HG03025 (cell line): Measurements from ENCODE around the gene OVAAL.
"Not testable (repeated sequence)": the region's sequence is repeated elsewhere in the genome, so short reads cannot be mapped to it uniquely, and the experiment has no call there.

Experiments
- ATAC-seq: cut with Tn5 transposase; IDR thresholded peaks from one replicate; pipeline ENCODE4 v1.9.1; 2021; ENCODE audit warnings: mild to moderate bottlenecking, moderate library complexity; ENCODE audit not compliant: unreplicated experiment, low FRiP score

The OVAAL gene

DNA sequence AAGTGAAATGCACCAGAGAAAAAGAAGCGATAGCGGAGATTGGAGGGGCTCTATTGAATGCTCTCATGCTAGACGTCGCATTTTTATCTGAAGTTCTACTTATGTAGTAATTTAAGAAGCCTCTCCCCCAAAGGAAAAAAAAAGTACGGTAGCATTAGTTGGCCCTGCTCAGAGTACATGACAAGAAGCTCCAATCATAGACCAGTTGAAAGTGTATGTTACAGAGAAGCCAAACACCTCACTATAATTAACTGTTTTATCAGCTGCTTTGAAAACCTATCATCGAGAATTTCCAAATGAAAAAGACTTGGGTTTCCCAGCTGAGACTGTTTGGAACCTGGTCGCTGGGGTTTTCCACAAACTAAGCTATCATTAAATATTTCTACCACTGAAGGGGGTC lies 19.6 kb upstream of the OVAAL start:
- ATAC-seq = no peak

DNA sequence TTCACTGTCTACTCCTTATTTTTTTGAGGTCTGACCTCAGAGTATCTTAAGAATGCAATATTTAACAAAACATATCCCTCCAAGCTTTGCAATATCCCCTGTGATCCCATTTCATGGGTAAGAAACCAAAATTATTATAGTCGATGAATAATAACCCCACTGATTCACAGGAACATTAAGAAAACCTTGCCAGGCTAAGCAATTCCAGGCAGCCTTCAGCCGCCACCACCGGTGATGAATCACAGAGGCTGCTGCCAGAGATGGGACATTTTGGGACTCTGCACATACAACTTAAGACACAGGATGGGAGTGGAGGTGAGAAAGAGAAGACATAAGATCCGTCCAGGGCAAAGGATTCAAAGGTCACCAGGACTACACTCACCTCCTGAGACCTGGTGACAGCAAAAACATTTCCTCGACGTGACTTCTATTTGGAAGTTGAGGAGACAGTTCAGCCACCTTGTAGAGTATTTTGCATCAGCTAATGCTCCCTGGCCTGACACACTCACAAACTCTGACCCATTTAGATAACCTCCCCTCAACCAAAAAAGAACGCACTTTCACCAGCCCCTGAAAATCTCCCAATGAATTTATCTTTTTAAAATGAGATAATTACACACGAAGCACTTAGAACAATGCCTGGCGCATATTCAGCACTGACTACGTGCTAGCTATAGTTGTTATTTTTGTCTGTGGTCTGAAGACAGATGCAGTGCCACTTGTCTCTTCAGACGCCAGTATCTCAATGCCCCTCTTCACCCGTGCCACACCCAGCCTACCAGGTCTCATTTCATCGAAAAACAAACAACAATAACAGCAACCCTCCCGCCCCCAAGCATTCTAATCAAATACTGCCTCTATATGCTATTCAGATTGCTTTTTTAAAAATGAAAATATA lies 17.8 kb upstream of the OVAAL start:
- ATAC-seq = no peak

DNA sequence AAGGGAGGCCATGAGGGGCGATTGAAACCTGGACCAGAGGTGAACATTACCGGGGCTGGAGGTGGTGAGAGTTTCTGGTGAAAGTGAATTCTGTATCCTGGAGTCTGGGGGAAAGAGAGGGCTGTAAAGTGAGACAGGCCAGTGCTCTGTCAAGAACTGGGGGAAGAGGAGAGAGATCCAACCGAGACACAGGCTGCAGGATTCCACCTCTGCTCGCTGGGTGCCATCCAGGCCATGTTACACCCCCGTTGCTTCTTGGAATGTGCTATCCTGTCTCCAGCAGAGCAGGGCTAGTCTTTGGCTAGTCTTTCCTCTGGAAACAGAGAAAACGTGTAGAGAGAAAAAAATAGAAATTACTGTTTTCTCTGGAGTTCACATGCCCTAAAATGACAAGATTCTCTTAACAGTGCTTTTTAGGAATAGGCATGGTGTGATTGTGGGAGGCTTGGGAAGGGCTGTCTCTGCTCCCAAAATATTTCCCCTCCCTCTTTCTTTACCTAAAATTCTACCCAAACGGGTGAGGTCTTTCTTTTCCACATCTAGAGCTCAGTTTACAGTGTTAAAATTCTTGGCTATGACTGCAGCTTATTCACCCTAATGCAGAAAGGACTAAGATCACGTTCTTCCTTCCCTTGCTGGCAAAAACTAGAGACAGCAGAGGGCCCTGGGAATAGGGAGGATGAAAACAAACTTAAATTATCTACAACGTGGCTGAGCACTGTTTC lies 16.5 kb upstream of the OVAAL start:
- ATAC-seq = no peak

- no peak for ATAC-seq
Observed at GRCh38 chr1:180542838-180543145, 16.0 kb upstream of the OVAAL start.

GRCh38 chr1:180544050-180544449 lies 14.7 kb upstream of the OVAAL start:
- ATAC-seq = no peak

- ATAC-seq = no peak
Observed at GRCh38 chr1:180545991-180546390, 12.8 kb upstream of the OVAAL start.

DNA sequence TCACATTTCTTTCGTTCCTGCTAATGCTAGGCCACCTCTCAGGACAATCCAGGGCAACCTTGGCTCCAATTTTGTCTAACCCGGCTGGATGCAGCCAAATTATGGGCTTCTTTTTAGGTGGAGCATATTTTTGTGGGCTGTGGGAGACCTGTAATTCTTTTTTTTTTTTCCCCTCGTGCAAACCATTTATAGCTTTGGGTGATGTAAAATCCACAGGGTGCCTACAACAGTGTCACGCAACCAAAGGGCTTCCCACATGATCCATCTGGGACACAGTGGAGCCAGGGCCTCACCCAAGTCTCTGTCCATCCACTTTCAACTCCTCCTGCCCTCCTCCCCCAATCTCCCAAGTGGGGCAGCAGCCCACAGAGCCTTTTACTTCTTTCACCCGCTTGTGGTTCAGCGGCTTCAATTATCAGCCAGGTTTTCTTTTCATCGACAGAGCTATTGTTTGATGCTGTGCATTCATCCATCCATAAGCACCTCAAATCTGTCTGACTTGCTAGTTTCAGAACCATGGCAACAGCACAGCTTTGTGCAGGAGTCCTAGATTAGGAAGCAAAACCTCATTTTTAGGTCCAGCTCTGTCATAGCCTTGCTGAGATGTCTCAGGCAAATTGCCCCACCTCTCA lies 10.0 kb upstream of the OVAAL start:
- no peak for ATAC-seq

GRCh38 chr1:180549770-180550169 lies 9.0 kb upstream of the OVAAL start:
- ATAC-seq = not testable (repeated sequence)

GRCh38 chr1:180550241-180550640 lies 8.5 kb upstream of the OVAAL start:
- no peak for ATAC-seq

DNA sequence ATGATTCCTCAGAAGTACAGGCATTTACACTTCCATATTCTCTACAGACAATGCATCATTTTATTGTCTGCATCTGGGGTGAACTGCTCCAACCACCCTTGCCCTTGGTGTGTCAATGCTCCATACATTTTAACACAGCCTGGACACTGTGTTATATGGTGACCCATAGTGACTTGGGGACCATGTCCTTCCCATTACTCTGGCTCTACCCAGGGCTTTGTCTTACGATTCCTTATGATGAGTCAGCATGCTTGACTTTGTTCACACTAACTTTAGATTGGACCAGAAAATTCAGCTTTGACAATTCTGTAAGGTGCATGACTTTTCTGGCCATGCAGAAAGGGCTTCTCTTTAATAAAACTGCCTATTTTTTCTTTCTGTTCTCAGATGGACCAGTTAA lies 6.8 kb upstream of the OVAAL start:
- ATAC-seq = no peak

DNA sequence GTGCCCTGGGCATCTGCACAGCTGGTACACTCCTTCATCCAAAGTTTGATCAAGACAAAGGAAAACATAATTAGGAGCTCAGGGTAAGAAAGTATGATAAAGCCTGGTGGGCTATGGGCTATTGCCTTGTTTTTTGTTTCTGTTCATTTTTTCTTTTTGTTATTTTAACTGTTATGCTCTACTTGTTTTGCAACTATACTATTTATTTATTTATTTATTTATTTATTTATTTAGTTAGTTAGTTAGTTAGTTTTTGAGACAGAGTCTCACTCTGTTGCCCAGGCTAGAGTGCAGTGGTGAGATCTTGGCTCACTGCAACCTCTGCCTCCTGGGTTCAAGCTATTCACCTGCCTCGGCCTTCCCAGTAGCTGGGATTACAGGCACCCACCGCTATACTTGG lies 5.7 kb upstream of the OVAAL start:
- not testable (repeated sequence) for ATAC-seq

DNA sequence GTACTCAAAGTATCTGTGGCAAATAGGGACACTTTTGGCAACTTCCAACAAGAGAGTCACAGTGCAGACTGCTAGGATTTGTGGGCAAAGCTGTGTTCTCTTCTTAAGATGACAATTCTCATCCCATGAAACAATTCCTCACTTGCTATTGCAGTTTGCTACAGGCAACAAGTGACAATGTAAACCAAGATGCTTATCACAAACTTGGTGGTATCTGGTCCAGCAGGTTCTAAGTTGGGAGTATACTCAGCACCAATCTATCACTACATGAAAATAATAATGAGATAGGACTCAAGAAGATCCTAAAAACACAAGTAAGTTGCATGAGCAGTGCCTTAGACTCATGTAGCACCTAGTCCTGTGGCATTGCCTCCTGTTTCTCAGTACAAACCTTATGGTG lies 3.4 kb upstream of the OVAAL start:
- no peak for ATAC-seq

DNA sequence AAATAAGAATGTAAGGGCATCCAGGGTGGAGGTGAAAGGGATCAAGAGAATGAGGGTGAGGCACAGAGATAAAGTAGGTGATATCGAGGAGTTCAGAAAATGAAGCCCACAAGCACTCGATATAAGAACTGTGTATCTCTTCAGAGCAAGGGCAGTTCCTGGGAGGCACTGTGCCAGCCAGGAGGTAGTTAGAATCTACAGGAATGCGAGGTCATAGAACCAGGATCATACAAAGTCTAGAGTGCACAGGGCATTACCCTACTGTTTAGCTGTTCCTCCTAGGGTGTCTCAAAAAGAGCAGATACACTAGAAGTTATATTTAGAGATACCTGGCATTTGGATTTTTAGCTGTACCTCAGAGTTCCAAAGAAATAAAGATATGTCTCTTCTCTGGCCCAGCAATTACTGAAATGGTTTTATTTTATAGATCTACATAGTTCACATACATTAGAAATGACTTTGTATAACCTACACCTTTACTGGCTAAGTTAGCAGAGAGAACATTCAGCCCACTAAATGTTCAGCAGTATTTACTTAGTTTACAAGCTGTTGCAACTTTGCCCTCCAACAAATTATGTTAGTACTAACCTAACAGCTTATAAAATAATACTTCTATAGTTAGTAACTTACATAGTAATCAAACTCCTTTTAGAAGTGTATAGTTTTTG lies 1.6 kb downstream of the OVAAL start:
- no peak for ATAC-seq

DNA sequence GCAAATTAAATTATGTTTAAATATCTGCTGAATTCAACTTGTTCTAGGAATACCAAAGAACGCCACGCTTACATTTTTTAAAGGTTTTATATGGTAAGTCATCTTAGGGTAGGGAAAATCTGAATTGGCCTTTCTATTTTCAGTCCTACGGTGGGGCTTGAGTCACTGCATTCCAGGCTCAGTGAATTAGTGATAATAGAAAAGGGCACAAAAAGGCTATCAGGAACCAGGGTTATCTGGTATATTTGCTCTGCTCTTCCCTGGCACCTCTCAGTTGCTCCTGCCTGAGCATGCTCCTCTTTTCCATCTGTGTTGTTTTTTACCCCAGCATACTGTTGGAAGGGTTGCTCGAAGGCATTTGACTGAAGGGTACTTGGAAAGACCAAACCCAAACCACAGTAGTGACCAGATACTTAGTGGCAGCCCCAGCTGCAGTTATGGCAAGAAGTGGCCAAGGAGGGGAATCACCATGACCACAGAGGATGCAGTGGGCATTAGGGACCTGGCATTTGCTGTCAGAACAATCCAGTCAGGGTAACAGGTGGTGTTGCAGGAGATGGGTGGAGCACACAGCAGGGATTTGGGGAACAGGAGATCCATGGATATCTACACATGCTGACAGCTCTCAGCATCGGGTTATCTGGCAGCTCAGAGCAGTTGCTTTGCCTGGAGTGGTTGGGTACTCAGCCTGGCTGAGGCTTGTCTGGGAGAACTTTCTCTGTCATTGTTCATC lies 2.3 kb downstream of the OVAAL start:
- no peak for ATAC-seq

DNA sequence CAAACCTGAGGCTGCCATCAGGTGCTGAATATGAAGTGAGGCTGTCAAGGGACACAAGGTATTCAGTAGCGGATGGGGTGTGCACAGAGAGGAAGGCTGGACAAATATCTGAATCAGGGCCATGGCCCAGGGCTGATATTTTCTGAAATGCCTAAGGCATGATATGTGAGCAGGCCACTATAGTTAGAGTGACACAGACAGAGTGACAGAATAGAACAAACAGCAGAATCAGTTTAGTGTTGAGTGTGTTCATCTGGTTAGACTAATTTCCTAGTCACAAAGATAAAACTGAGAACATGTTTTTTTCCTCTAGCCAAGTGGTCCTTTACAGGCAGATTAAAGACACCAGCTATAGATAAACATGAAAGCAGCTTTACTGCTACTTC lies 3.9 kb downstream of the OVAAL start:
- ATAC-seq = no peak

- no peak for ATAC-seq
Observed at GRCh38 chr1:180563026-180563827, 4.5 kb downstream of the OVAAL start.

DNA sequence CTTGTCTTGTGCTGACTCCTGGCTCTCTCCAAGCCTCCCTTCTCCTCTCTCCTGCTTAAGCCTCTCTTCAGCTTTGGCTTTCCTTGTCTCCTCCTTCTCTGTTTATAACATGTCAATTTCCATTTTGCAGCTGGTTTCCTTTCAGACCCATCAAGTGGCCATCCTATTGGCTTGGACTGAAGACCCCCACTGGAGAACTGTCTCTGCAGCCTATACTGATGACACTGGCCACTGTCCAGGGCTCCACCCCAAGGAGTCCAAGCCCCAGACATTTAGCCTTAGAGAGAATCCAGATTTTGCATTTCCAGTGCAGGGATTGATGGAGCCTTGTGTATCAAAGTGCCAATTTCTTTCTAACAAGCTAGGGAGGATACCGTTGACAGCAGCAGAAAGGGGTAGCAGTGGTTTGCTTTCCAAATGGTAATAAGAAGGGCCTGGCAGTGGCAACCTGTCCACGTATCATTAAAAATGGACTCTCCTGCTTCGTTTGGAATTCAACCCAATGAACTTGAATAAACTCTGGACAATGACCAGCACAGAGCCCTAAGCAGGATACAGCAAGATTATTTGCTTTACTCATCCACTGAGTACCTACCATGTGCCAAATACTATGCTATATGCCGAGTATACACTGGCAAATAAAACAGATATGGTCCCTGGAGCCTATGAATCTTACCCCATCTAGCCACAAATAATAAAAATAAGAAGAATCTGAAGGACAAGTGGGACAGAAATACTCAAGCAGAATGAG lies 6.5 kb downstream of the OVAAL start:
- no peak for ATAC-seq

DNA sequence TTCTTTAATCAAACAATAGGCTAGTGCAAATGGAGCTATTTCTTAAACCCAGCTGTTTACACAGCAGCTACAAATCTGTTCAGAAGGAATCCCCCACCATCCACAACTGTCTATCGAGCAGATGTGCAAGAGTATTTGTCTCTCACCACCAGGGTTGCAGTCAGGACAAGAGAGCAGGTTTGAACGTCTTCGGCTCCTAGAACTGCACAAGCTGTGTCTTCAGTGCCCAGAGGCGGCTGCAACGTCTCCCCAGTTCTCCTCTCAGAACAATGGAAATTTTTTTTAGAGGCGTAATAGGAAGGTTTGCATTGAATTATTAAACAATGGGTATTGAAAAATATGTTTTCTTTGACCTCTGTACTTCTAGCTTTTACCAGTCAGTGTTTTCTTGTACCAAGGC lies 7.3 kb downstream of the OVAAL start:
- no peak for ATAC-seq

- no peak for ATAC-seq
Observed at GRCh38 chr1:180566495-180566894, 7.7 kb downstream of the OVAAL start.
